Astrocyte (in vitro differentiated cells and primary cell): ENCODE measurements around the gene ANKRD60. TPM values are rescaled to one million over a fixed set of nuclear protein-coding genes. Genes with fewer than 3 reads are reported as not detected.
A peak's percentile ranks its signal among the peaks of the same experiment; 100 is the strongest.

ENCODE experiments used
- DNase-seq: peaks from one replicate; pipeline ENCODE4 v3.0.0-alpha.2; 2010; ENCODE audit warnings: low read depth
- FAIRE-seq: peaks from 2 replicates; lab custom pipeline; 2011; peaks lifted over from hg19 to GRCh38; lab: Jason Lieb, UNC
- H2AFZ ChIP-seq: 2 replicates; pipeline ENCODE4 v1.6.0; 2012; ENCODE audit warnings: low read depth, low read length, inconsistent platforms
- H3K27ac ChIP-seq: 2 replicates; pipeline ENCODE4 v1.5.1; 2011; ENCODE audit warnings: low read depth, low read length, inconsistent platforms
- H3K27me3 ChIP-seq: 2 replicates; pipeline ENCODE4 v1.6.0; 2011; ENCODE audit warnings: low read length, inconsistent platforms; ENCODE audit not compliant: insufficient read depth
- H3K36me3 ChIP-seq: 2 replicates; pipeline ENCODE4 v1.5.1; 2011; ENCODE audit warnings: low read length, inconsistent platforms; ENCODE audit not compliant: insufficient read depth
- H3K4me1 ChIP-seq: 2 replicates; pipeline ENCODE4 v1.5.1; 2011; ENCODE audit warnings: low read length, inconsistent platforms; ENCODE audit not compliant: insufficient read depth
- H3K4me2 ChIP-seq: 2 replicates; pipeline ENCODE4 v1.6.0; 2012; ENCODE audit warnings: low read length, inconsistent platforms
- H3K4me3 ChIP-seq: 2 replicates; pipeline ENCODE4 v1.5.1; 2011; ENCODE audit warnings: low read depth, mild to moderate bottlenecking, low read length, inconsistent platforms; ENCODE audit not compliant: insufficient read depth
- H3K79me2 ChIP-seq: 2 replicates; pipeline ENCODE4 v1.6.0; 2012; ENCODE audit warnings: mild to moderate bottlenecking, low read length, inconsistent platforms; ENCODE audit not compliant: insufficient read depth
- H3K9ac ChIP-seq: 2 replicates; pipeline ENCODE4 v1.6.0; 2012; ENCODE audit warnings: mild to moderate bottlenecking, low read length, inconsistent platforms
- H3K9me3 ChIP-seq: 2 replicates; pipeline ENCODE4 v1.5.1; 2012; ENCODE audit warnings: low read depth, mild to moderate bottlenecking, low read length, inconsistent platforms; ENCODE audit not compliant: insufficient read depth
- H4K20me1 ChIP-seq: 2 replicates; pipeline ENCODE4 v1.6.0; 2012; ENCODE audit warnings: low read length, inconsistent platforms; ENCODE audit not compliant: insufficient read depth
- H3K27ac Mint-ChIP-seq: one replicate; pipeline ENCODE4 v1.8.0; 2021; ENCODE audit warnings: mild to moderate bottlenecking, mixed read lengths; ENCODE audit not compliant: unreplicated experiment
- H3K27me3 Mint-ChIP-seq: one replicate; pipeline ENCODE4 v1.8.0; 2021; ENCODE audit warnings: low read depth, mixed read lengths; ENCODE audit not compliant: unreplicated experiment
- H3K36me3 Mint-ChIP-seq: one replicate; pipeline ENCODE4 v1.8.0; 2021; ENCODE audit warnings: low read depth, mixed read lengths; ENCODE audit not compliant: unreplicated experiment
- H3K4me1 Mint-ChIP-seq: one replicate; pipeline ENCODE4 v1.8.0; 2021; ENCODE audit warnings: low read depth, mixed read lengths; ENCODE audit not compliant: unreplicated experiment
- H3K4me3 Mint-ChIP-seq: one replicate; pipeline ENCODE4 v1.8.0; 2021; ENCODE audit warnings: mild to moderate bottlenecking, moderate library complexity, mixed read lengths; ENCODE audit not compliant: unreplicated experiment
- H3K9me3 Mint-ChIP-seq: one replicate; pipeline ENCODE4 v1.8.0; 2021; ENCODE audit warnings: mild to moderate bottlenecking, mixed read lengths; ENCODE audit not compliant: unreplicated experiment
- CTCF ChIP-seq: IDR thresholded peaks from 2 replicates; pipeline ENCODE4 v1.5.1; 2011; ENCODE audit warnings: low read depth, mild to moderate bottlenecking, inconsistent platforms, low read length, moderate library complexity; ENCODE audit not compliant: insufficient read depth
- EZH2 ChIP-seq: IDR thresholded peaks from 2 replicates; pipeline ENCODE4 v1.6.1; 2012; ENCODE audit warnings: mild to moderate bottlenecking, low read length, inconsistent platforms; ENCODE audit not compliant: insufficient read depth
- total RNA-seq: library from RNA; stranded (reverse); gene quantifications from 2 replicates; pipeline ENCODE4 v1.2.1, GENCODE V29; 2021

ANKRD60 gene
- total RNA-seq, 1 donor from 2014 or later, result not detected

GRCh38 chr20:58229198-58229798 lies 845 bp upstream of the ANKRD60 start:
- Mint-ChIP-seq H3K27ac (peak overlapping the region; percentile 36), H3K9me3 (peaks cover 4% of the 10 kb centered on the region), H3K4me3 (peak overlapping the region; percentile 79), H3K27me3 (peaks cover 32% of the 10 kb centered on the region), H3K36me3 (peaks cover 10% of the 10 kb centered on the region), H3K4me1 (peaks cover 7% of the 10 kb centered on the region)
- peak overlapping the region; percentile 82 for H3K9ac ChIP-seq
- H3K79me2 ChIP-seq, result no peaks in the 10 kb centered on the region
- H3K4me1 ChIP-seq, result peaks cover 9% of the 10 kb centered on the region
- TF ChIP-seq EZH2 (no peak), CTCF (no peak)
- H3K4me3 ChIP-seq, result peak overlapping the region; percentile 66
- H3K27me3 ChIP-seq, result peaks cover 20% of the 10 kb centered on the region
- peak overlapping the region; percentile 38 for H3K27ac ChIP-seq
- H3K36me3 ChIP-seq, result peaks cover 7% of the 10 kb centered on the region
- H3K4me2 ChIP-seq, result peak overlapping the region; percentile 97
- no peak overlapping the region for H2AFZ ChIP-seq
- peaks cover 4% of the 10 kb centered on the region for H4K20me1 ChIP-seq
- DNase-seq (peak; percentile 40), FAIRE-seq (no peak)
- no peaks in the 10 kb centered on the region for H3K9me3 ChIP-seq

GRCh38 chr20:58228103-58228483 lies 360 bp downstream of the ANKRD60 start:
- Mint-ChIP-seq H3K27me3 (peaks cover 32% of the 10 kb centered on the region), H3K36me3 (peaks cover 7% of the 10 kb centered on the region), H3K27ac (no peak overlapping the region), H3K4me1 (peaks cover 7% of the 10 kb centered on the region), H3K9me3 (peaks cover 4% of the 10 kb centered on the region), H3K4me3 (peak overlapping the region; percentile 69)
- H3K36me3 ChIP-seq, result peaks cover 4% of the 10 kb centered on the region
- H3K79me2 ChIP-seq, result no peaks in the 10 kb centered on the region
- peak overlapping the region; percentile 49 for H3K4me3 ChIP-seq
- peaks cover 9% of the 10 kb centered on the region for H3K4me1 ChIP-seq
- H3K27ac ChIP-seq, result no peak overlapping the region
- peaks cover 20% of the 10 kb centered on the region for H3K27me3 ChIP-seq
- TF ChIP-seq EZH2 (peak; percentile 70), CTCF (no peak)
- no peaks in the 10 kb centered on the region for H3K9me3 ChIP-seq
- peak overlapping the region; percentile 97 for H3K4me2 ChIP-seq
- peak overlapping the region; percentile 76 for H3K9ac ChIP-seq
- H4K20me1 ChIP-seq, result peaks cover 4% of the 10 kb centered on the region
- FAIRE-seq (no peak), DNase-seq (no peak)
- peak overlapping the region; percentile 53 for H2AFZ ChIP-seq
